ENCODE measurements around the gene HMGCR.

- TF ChIP-seq CTCF (IDR thresholded peaks at IDR 0.05) (no peak), EP300 (IDR thresholded peaks at IDR 0.05; ENCODE audit: low read depth) (no peak), POLR2AphosphoS5 (IDR thresholded peaks at IDR 0.05) (no peak), POLR2A (IDR thresholded peaks at IDR 0.05) (no peak)
Measured at GRCh38 chr5:75381456-75381855, 44.4 kb downstream of the HMGCR start.
